ENCODE data around the gene PRICKLE3.

DNA sequence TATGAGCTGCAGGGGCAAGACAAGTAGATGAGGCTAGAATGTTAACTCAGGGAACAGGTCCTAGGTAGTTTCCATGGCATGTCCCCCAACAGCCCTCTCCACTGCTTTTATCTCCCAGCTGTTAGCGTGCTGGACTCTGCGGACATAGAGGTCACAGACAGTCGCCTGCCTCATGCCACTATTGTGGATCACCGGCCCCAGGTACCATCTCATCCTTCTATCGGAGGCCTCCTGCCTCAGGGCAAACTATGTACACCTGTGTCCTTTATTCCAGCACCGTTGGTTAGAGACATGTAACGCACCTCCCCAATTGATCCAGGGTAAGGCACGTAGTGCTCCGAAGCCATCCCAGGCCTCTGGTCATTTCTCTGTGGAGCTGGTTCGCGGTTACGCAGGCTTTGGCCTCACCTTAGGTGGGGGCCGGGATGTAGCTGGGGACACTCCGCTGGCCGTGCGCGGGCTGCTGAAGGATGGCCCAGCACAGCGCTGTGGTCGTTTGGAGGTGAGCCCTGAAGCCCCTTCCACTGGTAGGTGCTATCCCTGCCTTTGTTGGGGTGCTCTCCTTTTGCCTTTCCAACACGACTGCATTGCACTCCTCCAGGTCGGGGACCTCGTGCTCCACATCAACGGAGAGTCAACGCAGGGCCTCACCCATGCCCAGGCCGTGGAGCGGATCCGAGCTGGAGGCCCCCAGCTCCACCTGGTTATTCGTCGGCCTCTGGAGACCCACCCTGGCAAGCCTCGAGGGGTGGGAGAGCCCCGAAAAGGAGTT, 21.4 kb downstream of the PRICKLE3 start:
- TF ChIP-seq, protein P1, sequence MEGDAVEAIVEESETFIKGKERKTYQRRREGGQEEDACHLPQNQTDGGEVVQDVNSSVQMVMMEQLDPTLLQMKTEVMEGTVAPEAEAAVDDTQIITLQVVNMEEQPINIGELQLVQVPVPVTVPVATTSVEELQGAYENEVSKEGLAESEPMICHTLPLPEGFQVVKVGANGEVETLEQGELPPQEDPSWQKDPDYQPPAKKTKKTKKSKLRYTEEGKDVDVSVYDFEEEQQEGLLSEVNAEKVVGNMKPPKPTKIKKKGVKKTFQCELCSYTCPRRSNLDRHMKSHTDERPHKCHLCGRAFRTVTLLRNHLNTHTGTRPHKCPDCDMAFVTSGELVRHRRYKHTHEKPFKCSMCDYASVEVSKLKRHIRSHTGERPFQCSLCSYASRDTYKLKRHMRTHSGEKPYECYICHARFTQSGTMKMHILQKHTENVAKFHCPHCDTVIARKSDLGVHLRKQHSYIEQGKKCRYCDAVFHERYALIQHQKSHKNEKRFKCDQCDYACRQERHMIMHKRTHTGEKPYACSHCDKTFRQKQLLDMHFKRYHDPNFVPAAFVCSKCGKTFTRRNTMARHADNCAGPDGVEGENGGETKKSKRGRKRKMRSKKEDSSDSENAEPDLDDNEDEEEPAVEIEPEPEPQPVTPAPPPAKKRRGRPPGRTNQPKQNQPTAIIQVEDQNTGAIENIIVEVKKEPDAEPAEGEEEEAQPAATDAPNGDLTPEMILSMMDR (conservative IDR thresholded peaks at IDR 0.05 in 1 of 2, IDR thresholded peaks at IDR 0.05 in 1 of 2; ENCODE audit: low read depth in 1 of 2, low read length in 2 of 2) = no peak
- no peak for TF ChIP-seq EZH2 (IDR thresholded peaks at IDR 0.05; ENCODE audit: low read length, missing control alignments)

Data from fibroblast of lung (primary cell).